ENCODE results near the gene SMIM12.

GRCh38 chr1:34851431-34852105 is 8.0 kb downstream of the SMIM12 start:
- TF ChIP-seq EZH2phosphoT487 (IDR thresholded peaks at IDR 0.05) (no peak), CTCF (IDR thresholded peaks at IDR 0.05) (no peak), EZH2 (IDR thresholded peaks at IDR 0.05) (no peak)

Data from neural progenitor cell (in vitro differentiated cells).